NCI-H510A (cell line): ENCODE data around the gene ETV3.
"Not testable (repeated sequence)": the region's sequence is repeated elsewhere in the genome, so short reads cannot be mapped to it uniquely, and the experiment has no call there.

ENCODE experiments used
- DNase-seq: peaks from one replicate; lab custom pipeline; 2025; lab: John Stamatoyannopoulos, UW

The ETV3 gene

GRCh38 chr1:157138220-157139051 lies at the start of gene ETV3:
Gene ETV3, minus strand, starts transcription at chr1:157138395. Its CDS starts 2,043 bp downstream, at chr1:157136352.
- DNase-seq = peak; percentile 84

DNA sequence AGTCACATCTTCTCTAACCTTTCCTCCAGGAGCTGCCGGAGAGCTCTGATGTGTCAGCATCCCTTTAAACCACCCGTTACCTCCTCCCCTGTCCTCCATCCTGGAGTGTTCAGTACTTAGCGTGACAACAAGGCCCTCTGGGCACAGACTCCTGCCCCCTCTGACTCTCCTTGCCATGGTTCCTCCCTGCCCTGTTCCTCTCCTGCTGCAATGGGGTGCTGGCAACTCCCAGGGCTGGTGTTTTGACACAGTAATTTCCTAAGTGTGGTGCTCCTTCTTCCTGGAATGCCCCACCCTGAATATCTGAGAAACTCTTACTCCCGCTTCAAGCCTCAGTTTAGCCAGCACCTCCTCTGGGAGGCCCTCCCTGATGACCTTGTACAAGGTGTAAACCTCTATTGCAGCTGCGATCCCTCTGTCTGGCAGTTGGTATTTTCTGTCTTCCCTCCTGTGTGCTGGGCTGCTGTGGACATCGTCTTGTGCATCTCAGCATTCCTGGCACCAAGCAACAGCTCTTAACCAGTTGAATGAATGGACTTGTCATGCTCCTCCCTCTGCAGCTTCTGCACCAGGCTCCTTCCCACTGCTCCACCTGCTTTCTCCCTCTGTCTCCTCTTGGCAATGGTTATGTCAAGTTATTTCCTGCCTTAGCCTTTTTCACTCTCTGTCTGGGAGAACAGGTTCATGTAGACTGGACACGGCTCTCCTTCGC lies 48.2 kb upstream of the ETV3 start:
- DNase-seq = no peak

- no peak for DNase-seq
Observed at GRCh38 chr1:157183870-157184269, 45.7 kb upstream of the ETV3 start.

DNA sequence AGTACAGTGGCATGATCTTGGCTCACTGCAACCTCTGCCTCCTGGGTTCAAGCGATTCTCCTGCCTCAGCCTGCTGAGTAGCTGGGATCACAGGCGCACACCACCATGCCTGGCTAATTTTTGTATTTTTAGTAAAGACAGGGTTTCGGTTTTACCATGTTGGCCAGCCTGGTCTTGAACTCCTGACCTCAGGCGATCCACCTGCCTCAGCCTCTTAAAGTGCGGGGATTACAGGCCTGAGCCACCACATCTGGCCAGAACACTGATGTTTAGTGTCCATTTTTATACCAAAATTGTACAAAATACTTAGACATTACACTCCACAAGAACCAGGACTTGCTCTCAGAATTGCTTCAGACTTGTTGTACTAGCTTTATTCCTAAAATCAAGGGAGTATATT lies 44.2 kb upstream of the ETV3 start:
- not testable (repeated sequence) for DNase-seq

GRCh38 chr1:157181790-157182189 lies 43.6 kb upstream of the ETV3 start:
- DNase-seq = no peak

GRCh38 chr1:157181258-157181657 lies 43.1 kb upstream of the ETV3 start:
- DNase-seq = no peak

DNA sequence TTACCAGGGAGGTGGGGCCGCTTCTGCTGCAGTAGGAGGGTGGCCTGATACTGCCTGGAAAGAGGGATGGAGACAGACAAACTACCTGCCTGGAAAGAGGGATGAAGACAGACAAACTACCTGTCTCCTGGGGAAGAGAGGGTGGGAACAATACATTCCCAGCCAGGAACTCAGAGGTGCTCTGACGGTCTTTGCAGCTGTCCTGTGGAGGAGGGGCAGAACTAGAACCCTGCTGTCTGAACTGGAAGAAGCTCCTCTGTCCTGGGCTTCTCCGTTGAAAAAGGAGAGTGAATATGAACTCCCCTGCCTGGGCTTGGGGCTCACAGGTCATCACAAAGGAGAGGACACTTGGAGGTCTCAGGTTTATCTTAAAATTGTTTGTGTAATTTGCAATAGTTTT lies 40.3 kb upstream of the ETV3 start:
- DNase-seq = no peak

DNA sequence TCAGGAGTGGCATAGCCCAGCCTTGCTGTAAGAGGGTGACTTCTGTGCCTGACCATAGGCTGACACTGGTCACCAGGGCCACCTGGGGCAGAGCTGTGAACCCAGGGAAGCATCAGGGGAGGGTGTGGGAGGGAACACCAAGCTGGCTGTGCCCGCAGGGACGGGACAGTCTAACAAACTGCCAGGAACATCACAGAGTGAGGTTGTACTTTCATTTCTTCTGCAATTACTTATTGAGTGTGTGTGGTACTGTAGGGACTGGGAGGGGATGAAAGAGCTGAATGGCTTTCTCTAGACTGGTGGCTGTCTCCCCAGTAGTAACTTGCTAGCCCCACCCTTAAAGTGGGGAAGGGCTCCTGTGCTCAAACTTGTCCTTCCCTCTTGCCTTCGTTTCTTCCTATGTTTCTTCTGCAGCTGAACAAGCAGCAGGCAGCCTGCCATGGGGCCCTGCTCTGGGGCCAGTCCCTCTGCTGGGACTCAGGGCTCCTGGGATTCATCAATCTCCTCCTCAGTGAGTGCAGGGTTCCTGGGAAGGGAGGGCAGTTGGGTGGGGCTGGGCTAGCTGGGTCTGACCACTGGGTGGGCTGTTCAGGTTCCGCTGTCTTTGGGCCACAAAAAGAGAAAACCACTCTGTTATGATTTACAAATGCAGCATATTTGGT lies 39.7 kb upstream of the ETV3 start:
- DNase-seq = no peak

DNA sequence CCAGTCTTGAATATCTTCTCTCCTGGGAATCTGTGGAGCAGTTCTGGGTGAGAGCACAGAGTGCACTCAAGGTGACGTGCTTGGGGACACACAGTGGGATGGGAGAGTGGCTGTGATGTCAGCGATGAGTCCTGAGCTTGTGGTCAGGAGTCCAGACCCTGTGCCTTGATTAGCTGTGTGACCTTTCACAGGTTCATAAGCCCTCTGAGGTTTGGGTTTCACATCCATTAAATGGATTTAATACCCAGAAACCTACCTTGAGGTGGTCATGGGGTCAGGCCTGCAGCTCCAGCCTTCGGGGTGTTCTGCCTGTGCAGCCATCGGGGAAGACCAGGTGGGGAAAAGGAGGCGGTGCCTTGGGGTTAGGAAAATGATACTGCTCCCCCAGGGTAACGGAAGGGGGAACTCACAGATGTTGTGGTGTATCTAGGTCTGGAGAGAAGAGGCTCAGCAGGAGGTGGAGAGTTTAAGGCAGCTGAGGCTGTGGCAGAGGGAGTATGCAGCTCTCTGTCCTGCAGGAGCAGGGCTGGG lies 38.5 kb upstream of the ETV3 start:
- no peak for DNase-seq

DNA sequence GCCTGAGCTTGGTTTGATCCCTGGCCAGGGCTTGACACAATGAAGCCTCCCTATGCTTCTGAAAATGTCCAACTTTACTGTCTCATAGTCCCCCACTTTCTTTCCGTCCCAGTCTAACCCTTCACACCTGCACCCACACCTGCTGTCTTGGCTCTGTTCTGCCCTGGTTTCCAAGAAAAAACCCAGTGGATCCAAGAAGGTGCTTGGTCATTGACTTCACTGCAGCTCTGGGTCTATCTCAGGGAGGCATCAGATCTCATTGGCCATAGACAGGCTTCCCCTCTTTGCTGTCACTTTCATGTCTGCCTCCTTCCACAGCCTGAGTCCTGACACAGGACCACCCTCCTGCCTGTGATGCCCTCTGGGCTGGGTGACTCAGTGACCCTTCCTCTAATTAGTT lies 37.8 kb upstream of the ETV3 start:
- no peak for DNase-seq

DNA sequence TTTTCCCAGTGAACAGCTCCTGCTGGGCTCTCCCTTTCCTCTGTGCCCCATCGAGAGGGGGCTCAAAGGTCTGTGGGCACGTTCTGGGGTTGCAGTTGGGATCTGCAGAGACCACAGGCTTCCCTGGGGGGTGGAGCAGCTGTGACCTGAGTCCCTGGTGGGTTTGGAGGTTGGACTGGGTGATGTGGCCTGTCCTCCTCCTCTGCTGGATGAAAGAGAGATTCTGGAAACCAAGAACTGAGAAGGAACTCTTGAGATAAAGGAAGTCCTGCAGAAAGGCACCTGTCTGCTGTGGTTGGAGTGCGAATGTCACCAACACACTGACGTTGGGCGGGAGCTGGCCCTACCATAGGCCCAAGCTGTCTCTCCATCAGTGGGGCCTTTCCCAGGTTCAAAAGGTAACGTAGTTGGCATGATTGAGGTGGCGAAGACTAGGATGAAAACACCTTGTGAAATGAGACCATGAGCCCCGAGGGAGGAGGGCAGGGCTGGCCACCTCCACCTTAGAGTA lies 35.8 kb upstream of the ETV3 start:
- DNase-seq = no peak

DNA sequence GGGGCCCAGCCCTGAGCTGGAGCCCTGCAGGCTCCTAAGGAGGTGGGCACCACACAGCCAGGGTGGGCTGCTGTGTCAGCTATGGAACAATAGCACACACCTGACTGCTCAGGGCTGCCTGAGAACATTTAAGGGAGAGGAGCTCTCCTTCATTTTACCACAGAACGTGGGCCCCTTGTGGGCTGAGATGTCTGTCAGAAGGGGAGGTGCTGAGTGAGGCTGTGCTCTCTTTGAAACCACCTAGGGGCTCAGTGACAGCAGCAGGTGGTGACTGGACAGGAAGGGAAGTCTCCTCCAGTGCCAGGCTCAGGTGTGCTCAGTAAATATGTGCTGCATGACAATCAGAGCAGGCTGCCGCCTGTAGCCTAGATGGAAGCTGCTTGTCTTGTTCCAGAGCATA lies 35.0 kb upstream of the ETV3 start:
- DNase-seq = not testable (repeated sequence)

- not testable (repeated sequence) for DNase-seq
Observed at GRCh38 chr1:157172591-157172990, 34.4 kb upstream of the ETV3 start.

DNA sequence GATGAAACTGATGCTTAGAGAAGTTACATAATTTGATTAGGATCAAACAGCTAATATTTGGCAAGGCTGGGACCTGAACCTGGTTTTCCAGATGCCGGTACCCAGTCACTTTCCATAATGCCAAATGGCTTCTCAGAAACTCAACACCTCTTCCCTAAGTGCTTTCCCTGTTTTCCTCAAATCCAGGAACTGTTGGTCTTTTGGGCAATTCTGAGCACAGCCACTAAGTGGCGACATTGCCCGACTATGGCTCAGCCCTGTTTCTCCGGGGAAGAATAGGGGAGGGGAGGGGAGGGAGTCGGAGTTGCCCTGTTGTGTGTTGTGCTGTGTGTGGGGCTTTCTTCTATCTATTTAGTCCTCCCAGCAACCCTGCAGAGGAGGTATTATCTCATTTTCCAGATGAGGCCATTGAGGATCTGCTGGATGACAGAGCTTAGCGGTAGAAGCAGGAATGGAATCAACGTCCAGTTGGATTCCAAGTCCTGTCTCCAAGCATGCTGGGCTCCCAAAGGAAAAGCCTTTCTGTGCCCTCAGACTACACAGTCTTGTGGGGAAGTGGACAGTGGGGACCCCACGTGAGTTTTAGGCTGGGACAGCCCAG lies 33.8 kb upstream of the ETV3 start:
- not testable (repeated sequence) for DNase-seq

GRCh38 chr1:157170677-157171515 lies 32.7 kb upstream of the ETV3 start:
- peak; percentile 63 for DNase-seq

- DNase-seq = no peak
Observed at GRCh38 chr1:157168015-157168414, 29.8 kb upstream of the ETV3 start.

GRCh38 chr1:157167437-157167836 lies 29.2 kb upstream of the ETV3 start:
- no peak for DNase-seq

GRCh38 chr1:157166590-157166989 lies 28.4 kb upstream of the ETV3 start:
- no peak for DNase-seq

DNA sequence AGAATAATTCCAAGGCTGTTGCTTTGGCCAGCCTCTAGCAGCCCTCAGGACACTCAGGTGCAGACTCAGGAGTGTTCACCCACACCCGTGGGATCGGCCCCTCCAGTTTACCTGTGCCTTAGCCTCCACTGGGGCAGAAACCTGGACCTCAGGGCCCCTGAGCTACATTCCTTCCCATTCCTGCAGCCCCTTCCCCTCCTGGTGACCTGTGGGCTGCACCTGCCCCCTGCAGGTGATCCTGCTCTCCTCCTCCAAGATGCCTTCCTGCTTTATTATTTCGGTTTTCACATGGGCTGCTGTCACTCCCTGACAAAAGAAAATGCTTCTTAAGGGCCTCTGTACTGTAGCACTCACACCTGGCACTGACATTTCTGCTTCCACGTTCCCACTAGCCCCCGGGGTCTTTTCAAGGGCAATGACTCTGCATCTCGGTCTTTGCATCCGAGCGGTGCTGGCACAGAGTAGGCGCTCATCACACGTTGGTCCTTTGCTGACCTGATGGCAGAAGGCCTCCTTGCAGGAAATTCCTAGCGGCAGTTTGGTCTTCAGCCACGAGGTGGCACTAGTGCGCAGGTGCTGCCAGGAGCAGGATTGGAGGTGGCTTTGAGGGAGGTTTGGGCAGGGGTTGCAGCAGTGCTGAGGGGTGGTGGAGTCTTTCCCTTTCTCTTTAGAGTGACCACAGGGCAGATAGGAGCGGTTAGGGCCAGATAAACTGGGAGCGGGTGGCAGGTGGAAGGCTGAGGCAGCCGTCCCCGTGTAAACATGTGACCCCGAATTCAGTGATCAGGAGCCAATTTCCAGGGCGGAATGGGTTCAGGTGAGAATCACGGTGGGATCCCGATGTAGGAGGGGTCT lies 25.3 kb upstream of the ETV3 start:
- DNase-seq = peak; percentile 17

- no peak for DNase-seq
Observed at GRCh38 chr1:157162345-157162744, 24.1 kb upstream of the ETV3 start.
